Activated naive CD4-positive, alpha-beta T cell (primary cell): ENCODE results near the gene RYR2.

Source experiments
- DNase-seq, 4 experiments: peaks; one replicate each; lab custom pipeline; 2025; lab: John Stamatoyannopoulos, UW

RYR2 gene

GRCh38 chr1:237457573-237457972 lies 415.6 kb downstream of the RYR2 start:
- DNase-seq, result no peak

DNA sequence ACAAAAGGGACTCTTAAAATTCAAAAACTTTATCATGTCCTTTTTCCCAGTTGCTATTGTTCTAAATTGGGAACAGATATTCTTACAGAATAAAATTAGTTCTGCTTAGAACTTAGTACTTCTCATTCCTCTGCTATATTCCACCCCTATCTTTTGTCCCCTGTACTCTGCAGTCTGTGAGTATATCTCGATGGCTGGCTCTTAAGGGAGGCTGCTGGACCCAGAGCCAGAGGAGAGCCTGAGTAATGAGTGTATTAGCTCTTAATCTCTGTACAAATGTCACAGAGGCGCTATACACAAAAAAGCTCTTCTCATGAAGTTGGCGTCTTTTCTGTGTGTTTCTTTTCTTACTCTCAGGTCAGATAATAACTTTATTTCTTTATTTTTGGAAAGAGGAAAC lies 425.3 kb downstream of the RYR2 start:
- DNase-seq, result no peak

GRCh38 chr1:237470712-237471338 lies 428.8 kb downstream of the RYR2 start:
- no peak for DNase-seq

- no peak for DNase-seq
These were observed 429.4 kb downstream of the RYR2 start for GRCh38 chr1:237471377-237471776.

DNA sequence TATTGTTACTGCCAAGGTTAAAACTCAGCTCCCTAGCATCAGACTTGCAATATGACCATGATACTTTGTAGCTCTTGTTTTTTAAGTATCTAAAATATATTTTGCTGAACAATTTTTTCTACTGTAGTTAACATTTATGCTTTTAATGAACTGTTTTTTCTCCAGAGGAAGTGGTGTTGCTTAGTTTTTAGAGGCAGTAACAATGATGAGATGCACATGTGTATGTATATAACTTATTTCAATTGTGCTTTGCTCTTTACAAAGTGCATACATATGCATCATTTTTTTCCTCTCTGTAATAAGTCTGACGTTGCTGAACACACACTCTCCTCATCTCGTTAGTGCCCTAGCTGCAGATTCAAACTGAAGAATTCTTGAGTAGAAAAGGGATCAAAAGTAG lies 430.0 kb downstream of the RYR2 start:
- no peak for DNase-seq

DNA sequence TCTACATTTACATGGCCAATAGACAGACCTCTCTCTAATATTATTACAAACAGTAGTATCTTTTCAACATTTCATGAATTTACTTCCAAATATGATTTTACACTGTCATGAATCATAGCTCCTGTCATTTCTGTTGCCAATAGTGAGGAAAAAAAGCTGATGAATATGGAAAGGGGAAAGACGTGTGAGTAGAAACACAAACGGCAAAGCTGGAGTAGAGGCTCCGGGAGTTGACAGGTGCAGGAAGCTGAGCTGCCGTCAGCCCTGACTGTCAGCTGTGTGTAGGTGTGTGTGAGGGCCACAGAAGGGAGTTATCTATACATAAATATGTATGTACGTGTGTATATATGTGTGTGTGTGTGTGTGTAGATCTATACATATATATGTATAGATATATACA lies 431.9 kb downstream of the RYR2 start:
- DNase-seq, result no peak

DNA sequence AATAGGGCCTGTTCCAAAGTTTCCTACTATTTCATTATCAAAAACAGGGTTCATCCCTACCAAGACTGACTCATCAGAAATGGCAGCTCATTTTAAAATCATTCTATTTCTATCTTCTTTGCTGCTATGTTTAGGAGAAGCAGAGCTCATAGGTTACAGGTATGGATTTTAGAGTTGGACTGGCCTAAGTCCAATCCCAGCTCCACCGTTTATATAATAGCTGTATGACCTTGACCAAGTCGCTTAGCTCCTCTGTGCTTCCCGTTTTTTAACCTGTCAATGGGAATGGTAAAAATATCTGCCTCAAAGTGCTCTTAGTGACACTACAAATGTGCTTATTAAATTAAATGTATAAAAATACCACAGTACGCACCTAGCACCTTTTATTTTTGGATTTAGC lies 436.1 kb downstream of the RYR2 start:
- no peak for DNase-seq

DNA sequence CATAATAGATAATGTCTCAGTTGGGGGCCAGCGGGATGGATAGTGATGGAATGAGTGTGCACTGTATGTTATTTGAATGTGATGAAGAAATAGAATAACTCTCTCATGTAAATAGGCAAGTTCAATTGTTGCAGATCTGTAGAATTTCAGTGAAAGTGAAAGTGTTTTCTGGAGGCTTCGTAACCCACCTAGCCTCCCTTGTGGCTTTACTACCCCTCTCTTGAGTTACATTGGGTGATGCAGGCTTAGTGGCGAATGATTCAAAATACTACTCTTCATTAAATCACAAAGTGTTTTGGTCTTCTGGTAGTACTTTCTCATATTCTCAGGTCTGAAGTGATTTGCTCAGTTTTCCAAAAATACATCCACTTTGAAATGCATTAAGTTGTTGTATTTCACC lies 436.9 kb downstream of the RYR2 start:
- DNase-seq, result no peak

GRCh38 chr1:237482777-237483176 lies 440.8 kb downstream of the RYR2 start:
- DNase-seq, result no peak

DNA sequence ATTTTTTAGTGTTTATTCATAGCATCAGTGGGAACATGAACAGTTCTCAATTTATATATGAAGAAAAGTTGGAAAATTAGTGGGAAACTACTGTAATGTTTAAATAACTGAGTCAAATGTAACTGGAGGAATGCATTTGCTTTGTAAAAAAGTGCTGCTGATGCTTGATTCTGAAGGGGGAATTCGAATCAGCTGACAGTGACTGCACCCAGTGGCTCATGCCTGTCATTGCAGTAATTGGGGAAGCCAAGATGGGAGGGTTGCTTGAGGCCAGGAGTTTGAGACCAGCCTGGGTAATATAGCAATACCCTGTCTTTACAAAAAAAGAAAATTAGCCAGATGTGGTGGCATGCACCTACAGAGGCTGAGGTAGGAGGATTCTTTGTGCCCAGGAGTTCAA lies 450.4 kb downstream of the RYR2 start:
- no peak for DNase-seq

- DNase-seq, result no peak
These were observed 458.6 kb downstream of the RYR2 start for GRCh38 chr1:237500566-237500965.

DNA sequence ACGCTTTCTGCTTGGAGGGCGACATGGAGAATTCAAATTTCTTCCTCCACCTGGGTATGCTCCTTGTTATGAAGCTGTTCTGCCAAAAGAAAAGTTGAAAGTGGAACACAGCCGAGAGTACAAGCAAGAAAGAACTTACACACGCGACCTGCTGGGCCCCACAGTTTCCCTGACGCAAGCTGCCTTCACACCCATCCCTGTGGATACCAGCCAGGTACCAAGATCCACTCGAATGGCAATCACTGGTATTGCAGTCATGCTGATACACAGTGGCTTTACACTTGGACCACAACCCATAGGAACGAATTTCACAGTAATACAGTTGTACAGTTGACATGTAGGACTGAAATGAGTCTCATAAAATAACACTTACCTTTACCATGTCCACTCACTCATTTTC lies 461.3 kb downstream of the RYR2 start:
- no peak for DNase-seq

GRCh38 chr1:237507005-237507404 lies 465.0 kb downstream of the RYR2 start:
- DNase-seq, result no peak

DNA sequence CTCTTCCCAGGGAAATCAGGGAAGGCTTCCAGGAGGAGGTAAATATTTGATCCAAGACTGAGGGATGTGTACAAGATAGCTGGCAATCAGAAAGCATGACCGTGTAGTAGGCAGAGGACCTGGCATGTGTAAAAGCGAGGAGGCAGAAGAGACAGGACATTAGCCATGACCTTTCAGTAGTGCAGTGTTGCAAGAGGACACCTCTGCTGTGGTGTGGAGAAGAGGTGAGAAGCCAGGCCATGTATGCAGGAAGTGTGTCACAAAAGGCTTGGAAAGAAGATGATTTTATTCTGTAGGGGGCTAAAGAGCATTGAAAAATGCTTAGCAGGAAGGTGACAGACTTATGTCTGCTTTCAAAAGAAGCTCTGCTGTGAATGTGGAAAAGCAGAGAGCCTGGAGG lies 467.8 kb downstream of the RYR2 start:
- DNase-seq, result no peak

- no peak for DNase-seq
These were observed 483.1 kb downstream of the RYR2 start for GRCh38 chr1:237525102-237525501.

DNA sequence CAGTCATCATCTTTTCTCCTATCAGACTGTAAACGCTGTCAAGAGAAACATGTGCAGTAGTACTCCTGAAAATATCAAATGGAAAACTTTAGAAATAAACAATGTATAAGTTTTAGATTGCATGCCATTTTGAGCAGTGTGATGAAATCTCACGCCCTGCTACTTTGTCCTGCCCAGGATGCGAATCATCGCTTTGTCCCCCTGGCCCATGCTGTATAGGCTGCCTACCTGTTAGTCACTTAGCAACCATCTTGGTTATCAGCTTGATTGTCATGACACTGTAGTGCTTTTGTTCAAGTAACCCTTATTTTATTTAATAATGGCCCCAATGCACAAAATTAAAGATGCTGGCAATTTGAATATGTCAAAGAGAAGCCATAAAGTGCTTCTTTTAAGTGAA lies 485.8 kb downstream of the RYR2 start:
- DNase-seq, result no peak

GRCh38 chr1:237528545-237528944 lies 486.6 kb downstream of the RYR2 start:
- DNase-seq, result no peak

DNA sequence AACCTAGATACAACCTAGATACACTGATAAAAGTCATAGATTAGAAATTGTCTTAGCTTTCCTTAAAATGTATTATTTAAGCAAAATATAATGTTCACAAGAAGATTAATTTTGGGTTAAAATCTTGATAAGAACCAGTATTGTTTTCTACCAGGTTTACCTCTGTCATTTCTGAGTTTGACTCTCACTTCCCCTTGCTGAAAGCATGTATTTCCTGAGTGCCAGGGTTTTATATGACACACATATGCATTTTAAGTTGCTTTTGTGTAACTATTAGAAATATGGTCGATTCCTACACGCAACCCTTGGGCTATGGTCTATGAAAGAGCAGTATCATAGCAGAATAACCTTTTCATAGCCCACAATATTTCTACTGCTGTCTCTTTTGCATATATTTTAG lies 497.1 kb downstream of the RYR2 start:
- no peak for DNase-seq

DNA sequence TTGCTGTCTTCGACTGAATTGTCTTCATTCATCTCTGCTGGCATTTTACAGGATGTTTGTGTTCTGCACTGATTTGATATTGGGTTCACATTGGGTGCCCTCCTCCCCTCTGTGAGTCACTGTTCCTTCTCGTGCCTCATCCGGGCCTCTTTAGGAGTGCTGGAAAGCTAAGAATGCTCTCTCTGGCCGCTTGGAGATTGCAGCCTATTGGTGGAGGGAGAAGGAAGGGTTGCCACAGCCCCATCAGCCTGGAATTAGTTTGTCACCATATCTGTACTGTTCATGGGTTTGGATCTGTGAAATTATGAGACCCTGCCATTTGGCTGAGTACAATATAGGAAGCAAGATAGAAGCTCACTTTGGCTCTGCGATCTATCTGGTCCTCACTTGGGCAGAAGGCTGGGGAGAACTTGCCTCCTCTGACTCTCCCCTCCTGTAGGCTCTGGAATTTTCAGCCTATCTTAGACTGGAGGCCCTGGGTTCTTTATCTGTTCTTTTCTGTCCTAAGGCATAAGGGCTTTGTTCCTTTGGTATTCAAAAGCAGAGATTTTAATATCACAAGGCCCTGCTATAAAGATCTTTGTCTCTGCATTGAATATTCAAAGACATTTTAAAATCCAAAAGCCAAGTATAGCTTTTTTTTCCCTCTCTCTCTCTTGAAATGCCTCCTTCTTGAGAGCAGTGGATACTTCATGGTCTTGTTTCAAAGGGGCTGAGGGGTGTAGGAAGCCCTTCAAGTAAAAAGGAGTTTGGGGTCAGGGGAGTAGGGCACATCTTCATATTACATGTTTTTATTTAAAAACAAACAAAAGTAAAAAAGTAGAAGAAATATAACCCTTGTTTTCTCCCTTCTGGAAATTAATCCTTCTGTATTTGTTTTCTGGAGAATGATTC lies 500.8 kb downstream of the RYR2 start:
- DNase-seq, result no peak

GRCh38 chr1:237553078-237553477 lies 511.1 kb downstream of the RYR2 start:
- no peak for DNase-seq

DNA sequence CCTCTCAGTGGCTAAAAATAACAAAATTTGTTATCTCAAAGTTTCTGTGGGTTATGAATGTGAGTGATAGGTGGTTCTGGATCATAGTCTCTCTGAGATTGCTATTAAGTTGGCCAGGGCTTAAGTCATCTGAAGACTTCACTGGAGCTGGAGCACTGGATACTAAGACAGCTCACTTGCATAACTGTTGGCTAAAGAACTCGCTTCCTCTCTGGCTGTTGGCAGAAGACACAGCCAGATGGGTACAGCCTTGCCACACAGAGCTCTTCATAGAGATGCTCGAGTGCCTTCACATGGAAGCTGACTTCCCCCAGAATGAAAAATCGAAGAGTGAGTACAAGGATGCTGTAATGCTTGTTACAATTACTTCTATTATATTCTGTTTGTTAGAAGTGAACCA lies 514.9 kb downstream of the RYR2 start:
- DNase-seq, result no peak

DNA sequence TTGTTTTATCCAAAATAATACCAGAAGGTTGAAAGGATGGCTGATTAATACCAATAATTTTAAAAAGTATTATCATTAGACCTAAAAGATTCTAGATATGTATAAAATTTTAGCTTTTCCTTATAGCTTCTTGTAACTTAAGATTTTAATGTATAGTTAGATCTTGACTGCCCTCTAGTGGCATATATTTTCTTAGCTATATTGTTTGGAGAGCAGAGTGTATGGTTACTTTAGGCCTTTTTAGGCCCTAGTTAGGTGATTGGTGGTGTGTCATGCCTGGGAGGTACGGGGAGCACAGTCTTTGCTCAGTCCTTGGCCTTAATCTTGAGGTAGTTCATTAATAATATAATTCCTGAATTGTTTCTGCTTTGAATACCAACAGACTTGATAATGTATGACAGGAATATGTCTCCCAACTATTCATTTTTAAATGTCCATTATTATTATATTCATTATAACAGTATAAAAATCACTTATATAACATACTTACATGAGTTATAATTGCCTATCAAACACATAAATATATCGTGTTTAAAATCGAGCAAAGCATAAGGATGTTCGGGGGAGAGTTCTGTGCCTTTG lies 520.3 kb downstream of the RYR2 start:
- no peak for DNase-seq

GRCh38 chr1:237565236-237565635 lies 523.3 kb downstream of the RYR2 start:
- DNase-seq, result no peak
